PC-9 (cell line): ENCODE measurements around the gene DRAM2. TPM values are rescaled to one million over a fixed set of nuclear protein-coding genes. Genes with fewer than 3 reads are reported as not detected.

Experiments used
- BruUV-seq: library from RNA; stranded (reverse); fragments of 400-500 nt; replicated peaks from 2 replicates; lab custom pipeline; 2021; lab: Mats Ljungman, UMichigan
- CTCF ChIA-PET: fragments of 300-600 bp; sonication (Branson Sonifier 250); formaldehyde crosslinking; loops from one replicate; lab custom pipeline; 2022; ENCODE audit warnings: antibody characterized with exemption; lab: Charles Lee
- POLR2A ChIA-PET: fragments of 300-600 bp; sonication (Branson Sonifier 250); formaldehyde crosslinking; loops from one replicate; lab custom pipeline; 2022; ENCODE audit warnings: antibody characterized with exemption; ENCODE audit not compliant: unreplicated experiment; lab: Charles Lee
- DNase-seq, 2 experiments: peaks; one replicate each; pipeline versions ENCODE4 v3.0.0 to v3.0.0-alpha.2; 2015 to 2022; ENCODE audit warnings: mixed read lengths in 1 of 2
- H2AFZ ChIP-seq: fragments of 200-600 bp; sonication (generic); 2 replicates; pipeline ENCODE4 v1.8.1; 2017; ENCODE audit warnings: antibody characterized with exemption
- H3F3A ChIP-seq: fragments of 200-600 bp; sonication (generic); 2 replicates; pipeline ENCODE4 v1.8.1; 2017; ENCODE audit warnings: antibody characterized with exemption, mild to moderate bottlenecking, low read depth; ENCODE audit not compliant: insufficient read depth
- H3K27ac ChIP-seq: fragments of 200-600 bp; sonication (generic); 2 replicates; pipeline ENCODE4 v1.6.1; 2016; ENCODE audit warnings: mixed run types
- H3K27me3 ChIP-seq: fragments of 200-600 bp; sonication (generic); 2 replicates; pipeline ENCODE4 v1.6.1; 2016; ENCODE audit warnings: low read depth, mixed run types; ENCODE audit not compliant: insufficient read depth
- H3K36me3 ChIP-seq: fragments of 200-600 bp; sonication (generic); 2 replicates; pipeline ENCODE4 v1.6.1; 2016; ENCODE audit warnings: low read depth, mixed run types
- H3K4me1 ChIP-seq: fragments of 200-600 bp; sonication (generic); replicated peaks from 2 replicates; pipeline ENCODE4 v1.6.1; 2016; ENCODE audit warnings: mixed run types; ENCODE audit not compliant: insufficient read depth
- H3K4me2 ChIP-seq: fragments of 200-600 bp; sonication (generic); 2 replicates; pipeline ENCODE4 v1.6.1; 2017; ENCODE audit warnings: mixed run types
- H3K4me3 ChIP-seq: fragments of 200-600 bp; sonication (generic); 2 replicates; pipeline ENCODE4 v1.6.1; 2016; ENCODE audit warnings: mixed run types
- H3K79me2 ChIP-seq: fragments of 200-600 bp; sonication (generic); 2 replicates; pipeline ENCODE4 v1.6.1; 2017; ENCODE audit warnings: low read depth, mixed run types
- H3K9me2 ChIP-seq: fragments of 200-600 bp; sonication (generic); 2 replicates; pipeline ENCODE4 v1.8.1; 2017; ENCODE audit warnings: mild to moderate bottlenecking; ENCODE audit not compliant: insufficient read depth
- H3K9me3 ChIP-seq: fragments of 200-600 bp; sonication (generic); 2 replicates; pipeline ENCODE4 v1.8.1; 2016; ENCODE audit warnings: low read depth; ENCODE audit not compliant: insufficient read depth
- H4K20me1 ChIP-seq: fragments of 200-600 bp; sonication (generic); 2 replicates; pipeline ENCODE4 v1.8.1; 2017; ENCODE audit not compliant: insufficient read depth
- CTCF ChIP-seq: fragments of 200-600 bp; sonication (generic); conservative IDR thresholded peaks from 2 replicates; pipeline ENCODE4 v1.6.1; 2017; ENCODE audit warnings: mixed run types, antibody characterized with exemption, mild to moderate bottlenecking, moderate library complexity
- EZH2 ChIP-seq: fragments of 200-600 bp; sonication (generic); IDR thresholded peaks from 2 replicates; pipeline ENCODE4 v1.8.0; 2017; ENCODE audit warnings: antibody characterized with exemption, low read depth
- intact Hi-C: fragments of 100-400 bp; cut with micrococcal nuclease; formaldehyde crosslinking; loops from one replicate; pipeline ENCODE4 v1.10.0; 2022; ENCODE audit not compliant: unreplicated experiment
- total RNA-seq: library from RNA; stranded (reverse); gene quantifications from 2 replicates; pipeline ENCODE4 v1.2.3, GENCODE V29; 2021

DRAM2 gene
- total RNA-seq, 1 experiment from 2014 or later: 37.9 TPM

DNA sequence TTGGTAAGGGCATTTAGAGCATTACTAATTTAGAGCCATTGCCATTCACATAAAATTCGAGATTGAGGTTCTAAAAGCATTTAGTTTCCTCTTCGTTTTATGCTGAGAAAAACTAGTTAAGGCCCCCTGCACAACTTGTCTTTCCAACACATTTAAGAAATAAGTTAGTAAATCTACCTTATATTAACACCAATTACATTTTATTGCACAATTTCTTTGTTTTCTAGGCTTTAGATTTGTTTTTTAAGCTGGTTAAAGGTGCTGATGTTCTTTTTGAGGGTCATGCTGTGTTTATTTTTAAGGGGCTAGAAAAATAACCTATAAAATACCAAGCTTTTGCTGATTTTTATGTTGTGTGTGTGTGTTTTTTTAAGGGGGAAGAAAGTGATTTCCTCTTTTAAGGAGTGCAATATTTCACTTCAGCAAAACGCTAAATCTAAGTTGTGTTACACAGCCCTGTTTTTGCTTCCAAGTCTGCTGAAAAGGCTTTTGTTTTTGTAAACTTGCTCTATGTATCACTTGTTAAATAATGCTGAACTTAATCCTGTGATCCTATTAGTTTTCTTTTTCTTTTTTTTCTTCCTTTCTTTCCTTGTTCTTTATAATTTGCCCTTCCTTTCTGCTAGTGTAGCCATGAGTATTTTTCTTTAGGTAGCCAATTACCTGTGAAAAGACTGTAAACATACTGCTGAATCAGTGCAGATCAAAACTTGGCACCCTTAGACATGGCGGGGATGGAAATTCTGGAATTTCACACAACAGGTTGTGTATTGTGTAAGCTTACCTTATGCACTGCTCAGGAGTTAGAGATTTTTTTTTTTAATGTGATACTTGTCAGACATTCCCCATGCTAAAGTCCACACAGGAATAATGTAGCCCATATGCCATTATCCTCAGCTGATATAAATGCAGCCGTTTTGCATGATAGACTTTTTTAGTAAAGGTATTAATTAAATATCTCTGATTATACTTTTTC is 1.6 kb upstream of the DRAM2 start:
- H3K4me2 ChIP-seq: peak overlapping the region; percentile 98
- peak overlapping the region; percentile 72 for H3K4me3 ChIP-seq
- CTCF ChIA-PET: interaction anchor here (0.7 kb wide), 1 partner anchor 307 kb away, joined by 3 read pairs; no protein-coding TSS in a partner anchor
- no peaks in the 10 kb centered on the region for H3K27me3 ChIP-seq
- peaks cover 83% of the 10 kb centered on the region for H3K79me2 ChIP-seq
- intact Hi-C loops: loop anchor here (10.0 kb wide), 1 partner anchor 303 kb away; the partner anchor contains the start of genes ATP5PB and WDR77
- POLR2A ChIA-PET: interaction anchor here (0.6 kb wide), 1 partner anchor 10 kb away, joined by 3 read pairs; no protein-coding TSS in a partner anchor
- no peak overlapping the region for H2AFZ ChIP-seq
- peak overlapping the region; percentile 70 for H3K27ac ChIP-seq
- TF ChIP-seq CTCF (no peak), EZH2 (no peak)
- H3F3A ChIP-seq: peaks cover 8% of the 10 kb centered on the region; the same call in 1 of the 2 replicates
- H3K36me3 ChIP-seq: peaks cover 16% of the 10 kb centered on the region; the same call in 1 of the 2 replicates
- no peaks in the 10 kb centered on the region for H3K9me3 ChIP-seq
- H4K20me1 ChIP-seq: peaks cover 21% of the 10 kb centered on the region
- DNase-seq: peak in 1 of 2 experiments; percentile 68
- no TSS peak for BruUV-seq
- no peaks in the 10 kb centered on the region for H3K9me2 ChIP-seq
- H3K4me1 ChIP-seq: peaks cover 28% of the 10 kb centered on the region

- Histone ChIP-seq H3K9me3 (no peaks in the 10 kb centered on the region), H3K36me3 (peaks cover 24% of the 10 kb centered on the region), H3K79me2 (peaks cover 74% of the 10 kb centered on the region), H2AFZ (peak overlapping the region; percentile 95), H3F3A (peaks cover 8% of the 10 kb centered on the region), H3K4me1 (peaks cover 28% of the 10 kb centered on the region), H3K9me2 (no peaks in the 10 kb centered on the region), H3K27me3 (no peaks in the 10 kb centered on the region), H3K27ac (peak overlapping the region; percentile 70), H3K4me2 (peak overlapping the region; percentile 98), H3K4me3 (peak overlapping the region; percentile 72), H4K20me1 (peaks cover 20% of the 10 kb centered on the region)
- no TSS peak for BruUV-seq
- ChIA-PET POLR2A (no interaction called here), CTCF (no interaction called here)
- intact Hi-C loops: loop anchor here (10.0 kb wide), 1 partner anchor 304 kb away; the partner anchor contains the start of genes ATP5PB and WDR77
- TF ChIP-seq CTCF: no peak
- peak; percentile 56 to 70 for DNase-seq
Observed at GRCh38 chr1:111140680-111140967, 731 bp upstream of the DRAM2 start.

DNA sequence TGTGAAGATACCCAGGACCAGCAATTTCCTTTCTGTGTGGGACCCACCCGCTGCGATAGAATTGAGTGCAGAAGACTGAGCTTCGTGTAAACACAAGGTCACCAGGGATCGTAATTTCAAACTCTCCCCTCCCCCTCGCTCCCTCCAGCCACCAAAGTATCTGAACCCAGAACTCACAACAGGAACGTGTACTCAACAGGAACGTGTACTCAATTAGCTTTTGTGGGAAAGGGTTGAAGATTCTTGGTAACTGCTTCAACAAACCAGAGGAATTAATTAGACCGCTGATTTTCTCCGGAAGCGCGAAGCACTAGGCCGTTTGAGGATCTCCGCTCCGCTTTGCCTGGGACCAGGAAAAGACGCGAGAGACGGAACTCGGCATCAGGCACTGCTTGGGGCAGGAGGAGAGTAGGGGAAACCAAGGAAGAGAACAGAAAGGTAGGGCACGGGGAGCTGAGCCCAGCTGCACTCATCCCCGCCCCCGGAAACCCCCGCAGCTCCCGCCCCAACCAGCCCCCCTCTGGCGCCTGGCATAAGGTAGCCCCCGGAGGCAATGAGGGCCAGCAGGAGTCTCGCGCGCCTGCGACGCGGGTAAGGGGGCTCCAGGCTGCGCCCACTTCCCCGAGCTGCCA is 453 bp downstream of the DRAM2 start:
- peaks cover 28% of the 10 kb centered on the region for H3K4me1 ChIP-seq
- H3K79me2 ChIP-seq: peaks cover 65% of the 10 kb centered on the region
- peak in 1 of 2 experiments; percentile 61 for DNase-seq
- no peaks in the 10 kb centered on the region for H3K27me3 ChIP-seq
- TF ChIP-seq CTCF (no peak), EZH2 (no peak)
- ChIA-PET CTCF (no interaction called here), POLR2A (interaction anchor here (0.7 to 0.8 kb wide), 2 partner anchors 35 to 309 kb away, joined by 4 to 13 read pairs; partner anchors contain the start of gene WDR77)
- H3K9me2 ChIP-seq: no peaks in the 10 kb centered on the region
- peaks cover 32% of the 10 kb centered on the region for H3K36me3 ChIP-seq
- peak overlapping the region; percentile 72 for H3K4me3 ChIP-seq
- BruUV-seq: TSS peak; percentile 55
- intact Hi-C loops: no loop called here
- peaks cover 8% of the 10 kb centered on the region for H3F3A ChIP-seq
- peak overlapping the region; percentile 95 for H2AFZ ChIP-seq
- no peaks in the 10 kb centered on the region for H3K9me3 ChIP-seq
- peak overlapping the region; percentile 98 for H3K4me2 ChIP-seq
- H3K27ac ChIP-seq: peak overlapping the region; percentile 70
- H4K20me1 ChIP-seq: peaks cover 19% of the 10 kb centered on the region
